IPS-18c (cell line): ENCODE results near the gene CHST12.

Source experiments
- H3K4me3 ChIP-seq: 2 replicates; pipeline ENCODE4 v1.7.0; 2013; ENCODE audit warnings: low read depth, mild to moderate bottlenecking, low read length, moderate library complexity; ENCODE audit not compliant: insufficient read depth
- H3K9me3 ChIP-seq: one replicate; pipeline ENCODE4 v1.6.1; 2013; ENCODE audit warnings: mild to moderate bottlenecking, low read length, moderate library complexity; ENCODE audit not compliant: control insufficient read depth, insufficient read depth

The CHST12 gene

GRCh38 chr7:2496375-2496774 lies 93.0 kb downstream of the CHST12 start:
- no peak overlapping the region for H3K4me3 ChIP-seq

DNA sequence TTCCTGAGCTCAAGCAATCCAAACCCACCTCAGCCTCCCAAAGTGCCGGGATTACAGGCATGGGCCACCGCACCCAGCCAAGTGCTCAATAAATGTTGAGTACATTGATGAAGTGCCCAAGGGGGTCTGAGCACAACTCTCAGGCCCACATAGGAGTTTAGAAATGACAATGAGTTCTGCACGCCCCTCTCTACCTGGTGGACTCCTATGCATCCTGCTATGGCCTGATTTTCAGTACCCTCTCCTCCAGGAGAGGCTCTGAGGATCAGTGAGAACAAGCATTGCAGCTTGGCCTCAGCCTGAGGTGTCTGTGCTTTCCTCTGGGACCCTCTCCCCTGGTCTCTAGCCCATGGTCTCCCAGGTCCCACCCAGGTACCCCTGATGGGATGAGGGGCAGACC lies 93.7 kb downstream of the CHST12 start:
- H3K4me3 ChIP-seq = no peak overlapping the region
- H3K9me3 ChIP-seq = no peaks in the 10 kb centered on the region

More at GRCh38 chr7:2496375-2496774, 93.0 kb downstream of the CHST12 start:
- no peaks in the 10 kb centered on the region for H3K9me3 ChIP-seq

DNA sequence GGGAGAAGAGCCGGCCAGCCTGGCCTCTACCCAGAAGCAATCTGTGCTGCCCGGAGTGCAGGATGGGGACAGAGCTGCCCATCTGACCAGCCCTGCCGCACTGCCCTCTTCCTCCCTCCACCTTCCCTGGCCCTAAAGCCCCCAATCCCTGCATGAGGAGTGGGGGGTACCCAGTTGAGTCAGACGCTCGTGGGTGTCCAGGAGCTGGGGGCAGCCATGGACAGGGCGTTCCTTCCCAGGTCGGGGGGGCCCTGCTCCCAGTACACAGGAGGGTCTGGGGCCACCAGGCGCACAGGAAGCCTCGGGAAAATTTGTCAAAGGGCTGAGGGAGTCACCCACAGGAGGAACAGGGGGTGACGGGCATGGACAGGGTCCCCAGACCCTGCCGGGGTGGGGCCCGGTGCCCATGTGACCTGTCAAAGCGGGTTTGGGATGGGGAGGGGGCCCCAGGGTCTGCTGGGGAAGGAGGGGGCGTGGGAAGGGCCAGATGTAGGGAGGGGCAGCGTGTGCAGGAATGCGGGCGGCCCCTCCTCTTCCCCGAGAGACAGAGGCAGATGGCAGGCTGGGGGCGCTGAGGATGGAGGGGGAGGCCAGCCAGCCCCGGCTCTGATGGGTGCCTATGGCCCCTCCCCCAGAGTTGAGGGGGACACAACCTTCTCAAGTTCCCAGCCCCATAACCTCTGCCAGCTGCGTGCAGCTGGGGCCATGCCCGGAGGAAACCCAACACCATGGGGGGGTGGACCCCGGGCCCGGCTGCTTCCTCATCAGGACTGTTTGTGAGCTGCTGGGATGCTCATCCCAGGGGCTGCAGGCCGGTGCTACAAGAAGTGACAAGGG lies 94.3 kb downstream of the CHST12 start:
- Histone ChIP-seq H3K9me3 (no peaks in the 10 kb centered on the region), H3K4me3 (no peak overlapping the region)
